Loucy (cell line): ENCODE measurements around the gene ARMCX4.

ENCODE experiments used
- CTCF ChIP-seq: fragments of 200-600 bp; sonication (generic); conservative IDR thresholded peaks from 2 replicates; pipeline ENCODE4 v1.5.1; 2014; ENCODE audit warnings: mild to moderate bottlenecking, antibody characterized with exemption, low read length
- EZH2phosphoT487 ChIP-seq: fragments of 200-600 bp; IDR thresholded peaks from 2 replicates; pipeline ENCODE4 v1.6.1; 2018; ENCODE audit warnings: antibody characterized with exemption, mild to moderate bottlenecking, moderate library complexity, borderline replicate concordance

- TF ChIP-seq CTCF = no peak
- no peak for TF ChIP-seq EZH2phosphoT487
These were observed 6.9 kb upstream of the ARMCX4 start for GRCh38 chrX:101478366-101478765.
